GM21381 (cell line): ENCODE measurements around the gene MAGI1.

ENCODE experiments used
- ATAC-seq: cut with Tn5 transposase; IDR thresholded peaks from one replicate; pipeline ENCODE4 v1.9.1; 2021; ENCODE audit warnings: mild to moderate bottlenecking, moderate library complexity; ENCODE audit not compliant: unreplicated experiment

Gene MAGI1

DNA sequence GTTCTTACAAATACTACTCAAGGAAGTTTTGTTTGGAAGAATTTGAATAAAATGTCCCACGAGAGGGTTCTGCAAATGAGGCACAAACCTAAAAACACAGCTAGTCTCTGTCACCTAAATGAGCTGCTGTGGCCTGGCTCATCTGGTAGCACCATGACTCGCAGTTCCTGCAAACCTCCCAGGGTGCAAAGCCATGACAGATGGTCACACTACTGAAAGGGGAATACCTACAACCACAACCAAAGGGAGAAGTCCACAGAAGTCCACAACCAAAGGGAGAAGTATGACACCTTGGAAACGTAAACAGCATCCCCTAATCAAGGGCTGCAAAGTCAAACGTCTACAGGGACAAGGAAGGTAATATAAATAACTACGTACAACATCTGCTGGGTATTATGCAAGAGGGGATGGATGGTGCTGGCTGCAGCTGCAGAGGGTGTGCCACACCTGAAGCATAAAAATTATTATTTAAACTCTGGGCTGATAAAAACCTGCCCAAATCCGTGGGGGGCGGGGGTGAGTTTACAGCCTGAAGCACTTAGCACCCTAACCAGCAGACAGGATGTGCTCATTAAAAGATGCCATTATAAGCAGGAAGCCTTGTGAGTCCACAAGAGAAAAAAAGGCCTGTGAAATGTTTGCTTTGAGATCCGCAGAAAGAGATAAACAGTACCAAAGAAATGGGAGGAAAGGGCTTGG, 184.0 kb downstream of the MAGI1 start:
- no peak for ATAC-seq

DNA sequence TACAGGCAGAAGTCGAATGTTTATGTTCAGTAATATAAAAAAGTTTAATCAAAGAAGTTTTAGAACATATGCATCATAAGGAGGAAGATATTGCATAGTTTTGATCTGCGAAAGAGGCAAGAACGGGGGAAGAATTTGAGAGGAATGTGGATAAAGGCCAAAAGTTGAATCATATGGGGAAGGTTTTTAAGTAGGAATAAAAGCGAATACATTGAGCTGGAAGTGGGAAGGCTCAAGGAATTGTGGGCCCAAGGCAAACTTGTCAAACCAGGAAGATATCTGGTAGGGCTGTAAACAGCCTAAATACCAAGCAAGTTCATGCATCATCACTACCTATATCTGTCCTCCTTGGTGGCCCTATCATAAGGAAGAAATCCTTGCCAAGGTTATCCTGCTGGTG, 186.9 kb downstream of the MAGI1 start:
- no peak for ATAC-seq

DNA sequence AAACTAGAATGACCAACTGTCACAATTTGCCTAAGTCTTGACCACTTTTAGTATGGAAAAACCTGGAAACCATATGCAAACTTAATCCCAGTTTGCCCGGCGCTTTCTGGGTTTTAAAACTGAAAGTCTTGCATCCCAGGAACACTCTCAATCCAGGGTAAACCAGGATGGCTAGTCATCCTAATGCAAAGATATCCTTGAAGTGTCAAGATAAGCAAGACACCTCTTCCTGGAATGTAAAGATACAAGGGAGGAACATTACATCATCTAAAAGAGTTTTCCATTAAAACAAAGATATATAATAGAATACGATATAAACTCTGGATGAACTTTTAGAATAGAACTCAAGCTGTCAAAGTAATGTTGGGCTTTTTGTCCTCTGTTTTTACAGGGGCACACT, 188.5 kb downstream of the MAGI1 start:
- ATAC-seq: no peak

DNA sequence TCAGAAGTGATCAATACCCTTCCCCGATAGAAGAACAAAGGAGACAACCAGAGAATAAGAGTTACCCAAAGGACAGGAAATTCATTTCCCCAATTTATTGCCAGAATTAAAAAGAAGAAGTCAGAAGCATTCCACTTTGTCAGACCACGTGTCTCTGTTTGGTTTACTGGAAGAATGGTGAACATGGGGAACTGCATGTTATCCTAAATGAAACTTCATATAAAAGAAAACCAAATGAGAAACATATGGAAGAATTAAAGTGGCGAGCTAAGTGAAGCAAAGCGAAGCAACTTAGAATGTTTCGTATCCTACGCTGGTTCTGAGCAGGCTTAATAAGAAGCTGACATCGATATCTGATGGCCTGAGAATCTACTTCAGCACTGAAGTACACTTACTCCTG, 190.7 kb downstream of the MAGI1 start:
- ATAC-seq: no peak

DNA sequence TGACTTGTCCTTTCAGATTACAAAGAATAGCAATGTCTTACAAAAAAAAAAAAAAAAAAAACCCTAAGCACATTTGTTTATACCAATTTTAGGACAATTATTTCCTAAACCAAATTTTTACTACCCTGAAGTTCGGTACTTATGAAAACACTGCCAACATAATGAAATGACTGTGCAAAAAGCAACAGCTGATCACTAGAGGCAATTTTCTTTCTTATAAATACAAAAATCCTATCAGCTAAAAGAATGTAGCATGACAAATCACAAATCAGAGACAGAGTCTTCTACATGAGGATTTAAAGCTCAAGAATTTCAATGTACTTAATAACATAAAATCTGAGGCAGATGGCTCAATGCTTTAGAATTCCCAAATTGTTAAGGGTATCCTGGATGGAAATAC, 191.8 kb downstream of the MAGI1 start:
- ATAC-seq: no peak

DNA sequence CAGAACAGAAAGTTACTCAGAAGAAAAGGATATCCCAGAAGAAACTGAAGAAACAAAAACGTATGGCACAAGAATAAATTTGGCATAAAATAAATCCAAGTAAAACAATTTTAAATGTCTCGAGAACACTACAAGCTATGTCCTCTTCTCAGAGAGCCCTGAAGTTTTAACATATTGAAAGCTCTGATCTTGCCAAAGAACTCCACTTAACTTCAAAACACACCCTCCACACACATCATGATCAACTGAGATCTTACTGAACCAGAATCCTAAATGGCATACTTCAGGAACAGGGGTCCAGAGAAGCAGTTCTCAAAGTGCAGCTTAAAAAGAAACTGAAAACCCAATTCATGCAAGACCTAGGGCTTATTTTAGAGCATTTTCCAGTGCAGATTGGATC, 194.3 kb downstream of the MAGI1 start:
- ATAC-seq: no peak

DNA sequence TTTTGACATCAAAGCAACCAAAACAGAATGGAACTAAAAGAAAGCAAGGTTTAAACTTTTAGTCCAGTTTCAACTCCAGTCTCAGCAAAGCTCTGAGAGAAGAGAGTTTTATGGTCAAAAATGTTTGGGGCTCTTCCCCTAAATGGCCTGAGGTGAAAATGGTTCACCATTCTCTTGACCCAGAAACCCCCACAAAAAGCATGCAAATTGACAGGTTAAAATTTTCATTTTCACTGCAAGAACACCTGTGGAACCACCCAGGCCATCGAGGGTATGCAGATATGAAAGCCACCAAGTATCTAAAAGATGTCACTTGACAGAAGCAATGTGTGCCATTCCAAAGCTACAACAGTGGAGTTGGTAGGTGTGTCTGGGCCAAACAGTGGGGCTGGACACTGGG, 195.0 kb downstream of the MAGI1 start:
- ATAC-seq: no peak

DNA sequence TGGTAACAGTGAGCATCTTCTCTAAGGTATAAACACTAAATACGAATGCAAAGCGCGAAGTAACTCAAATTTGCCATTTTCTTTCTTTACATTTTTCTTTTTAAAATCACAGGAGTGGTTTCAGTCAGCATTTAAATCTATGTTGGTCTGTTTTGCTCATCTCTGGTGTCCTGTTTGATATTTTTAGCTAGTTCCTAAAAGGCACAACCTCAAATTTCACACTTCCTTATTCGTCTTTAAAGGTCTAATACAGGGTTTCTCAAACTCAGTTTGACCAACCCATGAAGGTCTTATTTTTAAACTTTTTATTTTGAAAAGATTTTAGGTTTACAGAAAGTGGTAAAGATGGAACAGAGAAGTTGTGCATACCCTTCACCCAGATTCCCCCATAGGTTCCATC, 201.1 kb downstream of the MAGI1 start:
- no peak for ATAC-seq

DNA sequence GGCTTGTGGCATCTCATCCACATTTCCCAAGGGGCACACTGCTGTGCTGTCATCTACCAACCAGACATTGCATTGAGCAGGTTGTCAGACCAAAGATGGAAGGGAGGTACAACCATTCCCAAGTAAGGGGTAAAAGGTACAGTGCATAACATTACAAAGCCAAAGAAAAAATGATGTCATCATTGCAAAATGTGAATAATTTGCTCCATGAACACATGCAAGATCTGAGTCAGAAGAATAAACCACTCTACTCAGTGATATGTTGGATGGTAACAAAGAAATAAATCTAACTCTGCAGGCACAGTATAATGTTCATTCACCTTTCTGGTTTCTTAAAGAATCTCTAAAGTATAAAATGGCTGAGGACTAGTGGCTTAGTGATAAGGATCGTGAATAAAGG, 202.7 kb downstream of the MAGI1 start:
- no peak for ATAC-seq

DNA sequence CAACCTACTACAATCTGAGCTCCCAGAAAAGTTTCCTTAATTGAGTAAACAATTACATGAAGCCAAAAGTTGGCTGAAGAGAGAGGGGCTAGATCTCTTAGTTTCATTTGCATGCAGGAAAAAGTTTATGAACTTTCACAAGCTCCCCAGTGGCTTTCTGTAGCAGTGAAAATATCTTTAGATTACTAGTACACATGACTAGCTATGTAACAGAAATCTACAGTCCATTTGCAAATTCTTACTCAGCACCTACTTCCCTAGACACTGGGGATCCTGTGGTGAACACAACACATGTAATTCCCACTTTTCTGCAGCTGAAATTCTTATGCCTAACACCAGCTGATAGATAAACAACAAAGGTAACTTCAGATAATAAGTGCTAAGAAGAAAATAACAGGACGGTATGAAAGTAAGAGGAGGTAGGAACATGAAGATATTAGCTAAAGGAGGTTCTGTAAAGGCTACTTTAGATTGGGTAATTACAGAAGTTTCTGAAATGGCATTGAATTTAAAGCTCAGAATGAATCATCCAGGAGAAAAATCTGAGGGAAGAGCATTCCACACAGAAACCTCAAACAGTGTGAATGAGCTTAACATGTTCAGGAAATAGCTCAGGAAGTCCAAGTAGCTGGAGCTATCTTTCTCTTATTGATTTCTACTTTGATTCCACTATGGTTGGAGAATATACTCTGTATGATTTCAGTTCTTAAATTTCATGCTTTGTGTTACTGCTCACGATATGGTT, 204.8 kb downstream of the MAGI1 start:
- no peak for ATAC-seq

DNA sequence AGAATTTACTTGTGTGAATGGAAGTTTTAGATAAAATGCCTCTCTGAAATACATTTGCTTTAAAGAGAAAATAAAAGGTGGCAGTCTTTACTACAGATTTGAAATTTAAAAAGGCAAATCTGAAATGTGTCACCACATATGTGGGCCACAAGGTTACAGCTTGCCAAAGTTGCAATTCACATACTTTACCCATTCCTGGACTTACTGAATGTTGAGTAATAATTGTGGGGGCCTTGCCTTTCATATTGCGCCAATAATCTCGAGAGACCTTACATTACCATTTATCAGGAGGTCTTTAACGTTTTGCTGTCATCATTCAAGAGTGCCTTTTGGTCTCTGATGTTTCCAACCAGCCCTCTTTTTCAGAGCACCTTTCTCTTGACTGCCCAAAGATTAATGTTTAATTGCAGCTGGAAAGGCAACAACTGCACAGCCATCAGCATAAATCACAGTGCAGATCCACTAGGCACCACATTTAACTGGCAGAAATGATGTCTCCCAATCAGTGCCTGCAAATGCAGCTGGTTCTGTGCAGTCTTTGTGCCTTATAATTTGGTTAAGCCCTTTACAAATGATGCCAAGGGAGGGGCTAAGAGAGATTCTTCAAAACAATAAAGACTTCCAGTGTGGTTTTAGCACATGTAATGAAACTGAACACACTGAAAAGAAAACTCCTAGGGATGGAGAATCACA, 206.8 kb downstream of the MAGI1 start:
- no peak for ATAC-seq

DNA sequence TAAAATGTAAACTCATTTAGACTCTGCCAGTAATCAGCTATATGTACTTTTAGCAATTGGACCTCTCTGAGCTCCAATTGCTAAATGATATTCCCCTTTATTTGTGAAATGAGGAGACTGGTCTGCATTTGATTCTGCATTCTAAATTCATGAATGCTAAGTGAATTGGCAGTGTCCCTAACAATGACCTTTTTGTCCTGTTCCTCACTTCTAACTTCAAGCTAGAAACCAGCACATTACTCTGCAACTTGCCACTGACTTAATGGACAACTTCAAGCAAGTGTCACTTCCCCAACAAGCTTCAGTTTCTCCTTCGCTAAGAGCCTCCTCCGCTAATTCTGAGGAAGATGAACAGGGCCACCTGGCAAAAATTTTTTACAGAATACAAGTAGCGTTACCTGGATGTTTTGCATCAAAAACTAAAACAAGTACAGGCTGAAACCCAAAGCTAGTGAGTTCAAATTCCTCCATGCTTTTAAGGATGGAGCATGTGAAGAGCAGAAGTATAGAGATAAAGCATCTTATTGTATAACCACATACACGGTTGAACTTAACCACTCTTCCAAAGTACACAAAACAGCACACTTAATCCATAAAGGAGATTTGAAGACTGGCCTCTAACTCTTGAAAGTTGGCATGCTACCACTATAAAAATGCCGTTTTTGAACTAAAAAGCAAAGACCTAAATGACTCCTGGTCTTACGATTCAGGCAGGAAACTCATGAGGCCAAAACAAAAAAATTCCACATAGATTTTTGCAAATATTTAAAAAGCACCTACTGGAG, 207.6 kb downstream of the MAGI1 start:
- no peak for ATAC-seq

DNA sequence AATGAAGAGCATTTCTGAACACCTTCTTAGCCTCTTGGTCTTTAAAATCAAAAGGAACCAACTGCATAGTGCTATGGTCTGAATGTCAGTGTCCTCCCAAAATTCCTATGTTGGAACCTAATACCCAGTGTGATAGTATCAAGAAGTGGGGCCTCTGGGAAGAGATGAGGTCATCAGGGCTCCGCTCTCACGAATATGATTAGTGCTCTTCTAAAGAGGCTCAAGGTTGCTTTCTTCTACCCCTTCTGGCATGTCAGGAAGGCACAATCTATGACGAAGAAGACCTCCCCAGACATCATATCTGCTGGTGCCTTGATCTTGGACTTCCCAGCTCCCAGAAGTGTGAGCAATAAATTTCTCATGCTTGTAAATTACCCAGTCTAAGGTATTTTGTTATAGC, 209.5 kb downstream of the MAGI1 start:
- ATAC-seq: no peak

DNA sequence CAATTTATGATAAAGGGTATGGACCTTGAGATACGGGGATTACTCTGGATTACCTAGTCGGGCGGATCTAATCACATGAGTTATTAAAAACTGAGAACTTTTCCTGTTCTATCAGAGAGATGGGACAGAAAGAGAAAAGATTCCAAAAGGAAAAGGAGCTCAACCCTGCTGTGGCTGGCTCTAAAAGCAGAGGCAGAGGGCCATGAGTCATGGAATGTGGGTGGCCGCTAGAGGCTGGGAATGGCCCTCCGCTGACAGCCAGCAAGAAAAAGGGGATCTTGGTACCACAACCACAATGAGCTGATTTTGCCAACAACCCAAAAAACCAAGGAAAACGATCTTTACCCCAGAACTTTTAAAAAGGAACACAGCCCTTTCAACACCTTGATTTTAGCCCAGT, 210.0 kb downstream of the MAGI1 start:
- ATAC-seq: no peak

DNA sequence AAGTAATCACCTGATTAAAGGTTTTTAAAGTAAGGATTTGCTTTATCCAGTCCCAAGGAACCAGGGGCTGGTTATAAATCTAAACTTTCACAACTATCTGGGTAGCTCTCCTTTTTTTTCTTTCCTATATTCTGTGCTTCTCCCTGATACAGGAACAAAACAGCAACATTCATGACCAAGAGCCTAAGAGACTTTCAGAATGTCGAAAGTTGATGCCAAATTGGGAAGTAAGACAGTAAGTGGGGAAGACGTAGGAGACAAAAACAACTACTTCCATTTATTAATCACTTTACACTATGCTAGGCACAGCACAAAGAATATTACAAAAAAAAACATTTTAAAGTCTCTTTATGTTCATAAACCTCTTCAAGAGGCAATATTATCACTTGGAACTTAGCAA, 211.6 kb downstream of the MAGI1 start:
- no peak for ATAC-seq

DNA sequence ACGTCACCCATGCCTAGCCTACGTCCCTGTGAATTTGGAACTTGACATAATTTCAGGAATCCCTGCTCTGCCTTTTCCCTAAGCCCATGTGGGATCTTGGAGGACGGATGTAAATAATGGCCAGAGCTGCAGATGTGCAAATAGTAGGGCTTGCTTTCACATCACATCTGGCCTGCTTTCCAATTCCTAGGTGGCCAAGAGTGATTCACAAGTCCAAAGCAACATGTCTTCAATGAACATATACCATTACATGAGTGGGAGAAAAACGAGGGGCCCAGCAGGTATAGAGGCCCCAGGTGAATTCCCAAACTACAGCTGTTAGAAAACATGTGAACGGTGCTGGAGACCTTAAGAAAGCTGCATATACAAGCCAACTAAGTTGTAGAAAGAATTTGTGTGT, 214.6 kb downstream of the MAGI1 start:
- no peak for ATAC-seq

DNA sequence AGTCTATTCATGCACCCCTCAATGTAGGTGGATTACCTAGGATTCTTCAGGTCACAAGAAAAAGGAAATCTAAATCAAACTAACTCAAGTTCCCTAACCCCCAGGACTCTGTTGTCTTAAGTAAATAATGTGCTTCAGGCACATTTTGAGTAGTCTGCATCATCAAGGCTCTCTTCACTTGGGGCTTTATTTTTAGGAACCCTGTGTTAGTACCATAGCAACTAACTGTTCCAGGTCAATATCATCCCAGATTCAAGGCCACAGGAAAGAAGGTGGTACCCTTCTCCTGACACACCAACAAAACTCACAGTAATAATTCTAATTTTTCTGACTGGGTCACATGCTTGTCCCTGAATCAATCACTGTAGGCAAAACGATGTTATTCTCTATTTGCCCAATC, 218.1 kb downstream of the MAGI1 start:
- ATAC-seq: no peak

DNA sequence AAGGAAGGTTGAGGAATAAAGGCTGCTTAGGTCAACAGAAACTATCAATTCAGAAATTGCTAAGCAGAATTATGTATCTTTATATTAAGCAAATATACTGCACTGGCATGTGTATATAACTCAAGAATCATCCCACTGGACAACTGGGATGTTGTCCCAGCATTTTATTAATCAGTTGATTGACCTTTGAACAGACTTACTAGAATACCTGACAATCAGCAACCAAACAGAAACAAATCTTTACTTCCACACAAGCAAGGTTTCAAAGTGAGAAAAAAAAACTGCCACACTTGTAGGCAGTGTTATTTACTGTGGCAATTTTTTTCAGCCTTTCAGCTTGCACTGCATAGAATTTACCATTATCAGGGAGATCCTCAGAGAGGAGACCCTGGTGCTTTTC, 218.8 kb downstream of the MAGI1 start:
- ATAC-seq: no peak

DNA sequence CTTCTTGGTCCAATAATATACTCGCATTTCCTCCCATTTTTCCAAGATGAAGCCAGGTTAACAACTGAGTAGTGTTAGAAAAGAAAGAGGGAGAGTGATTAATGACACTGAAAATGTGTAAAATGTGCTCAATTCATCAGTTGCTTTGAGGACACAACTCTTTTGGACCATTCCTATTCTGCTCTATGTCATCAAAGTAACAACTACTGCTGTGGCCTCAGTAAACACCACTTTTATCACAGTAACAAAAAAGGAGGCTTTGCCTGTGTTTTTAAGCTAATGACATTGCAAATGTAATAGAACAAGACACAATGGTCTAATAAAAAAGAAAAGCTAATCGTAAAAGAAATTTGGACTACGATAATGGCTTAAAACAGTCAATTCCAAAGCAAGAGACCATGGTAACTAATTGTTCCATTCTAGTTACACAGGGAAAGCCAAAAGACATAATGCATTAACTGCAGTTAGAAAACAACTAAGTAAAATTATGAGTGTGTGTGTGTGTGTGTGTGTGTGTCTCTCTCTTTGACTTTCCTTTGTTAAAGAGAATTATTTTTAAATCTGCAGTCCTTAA, 221.1 kb downstream of the MAGI1 start:
- ATAC-seq: no peak

DNA sequence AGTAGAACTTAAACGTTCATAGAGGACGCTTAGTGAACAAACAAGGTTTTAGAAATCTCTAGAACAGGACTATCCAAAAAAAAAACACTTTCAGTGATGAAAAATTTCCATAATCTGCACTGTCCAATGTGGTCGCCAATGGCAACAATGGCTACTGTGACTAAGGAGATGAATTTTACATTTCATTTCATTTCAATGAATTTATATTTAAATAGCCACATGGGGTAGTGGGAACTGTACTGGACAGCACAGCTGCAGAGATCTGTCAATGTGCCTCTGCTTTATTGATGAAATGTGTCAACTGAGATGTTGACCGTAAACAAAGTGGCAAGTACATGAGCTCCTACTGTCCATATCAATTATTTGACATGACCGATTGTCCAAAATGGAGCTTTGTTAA, 222.5 kb downstream of the MAGI1 start:
- no peak for ATAC-seq
